GM15510 (cell line): ENCODE measurements around the gene C4BPB.

Source experiments
- POLR2A ChIP-seq: IDR thresholded peaks from 3 replicates; pipeline ENCODE4 v1.6.1; 2011; ENCODE audit warnings: borderline replicate concordance; ENCODE audit not compliant: insufficient read length; ENCODE audit errors: extremely low read depth

C4BPB gene

DNA sequence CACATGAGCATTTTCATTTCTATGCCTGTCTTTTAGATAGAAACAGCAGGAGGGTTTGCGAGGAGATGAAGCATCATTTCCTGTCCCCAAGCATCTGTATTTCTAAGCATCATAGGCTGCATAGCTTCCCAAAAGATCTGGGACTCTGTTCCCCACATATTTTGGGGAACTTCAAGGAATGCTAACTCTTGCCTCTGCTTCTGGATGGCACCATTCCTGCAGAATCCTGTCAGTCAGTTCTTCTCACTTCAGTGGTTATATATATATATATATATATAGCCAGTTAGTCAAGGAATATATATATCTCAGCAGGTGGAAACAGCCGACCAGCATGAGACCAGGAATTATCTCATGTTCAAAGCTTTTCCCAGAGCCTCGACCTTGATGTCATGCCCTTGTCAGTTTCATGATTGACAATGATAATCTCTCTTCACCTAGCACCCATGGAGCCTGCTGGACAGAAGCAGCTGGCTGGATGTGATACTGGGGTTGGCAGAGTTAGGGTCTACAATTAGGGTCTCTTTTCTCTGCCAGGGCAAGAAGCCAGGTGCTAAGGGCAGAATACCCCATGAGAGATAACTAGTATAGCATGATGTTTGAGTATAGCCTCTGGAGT is 33.2 kb upstream of the C4BPB start:
- TF ChIP-seq POLR2A, result no peak

DNA sequence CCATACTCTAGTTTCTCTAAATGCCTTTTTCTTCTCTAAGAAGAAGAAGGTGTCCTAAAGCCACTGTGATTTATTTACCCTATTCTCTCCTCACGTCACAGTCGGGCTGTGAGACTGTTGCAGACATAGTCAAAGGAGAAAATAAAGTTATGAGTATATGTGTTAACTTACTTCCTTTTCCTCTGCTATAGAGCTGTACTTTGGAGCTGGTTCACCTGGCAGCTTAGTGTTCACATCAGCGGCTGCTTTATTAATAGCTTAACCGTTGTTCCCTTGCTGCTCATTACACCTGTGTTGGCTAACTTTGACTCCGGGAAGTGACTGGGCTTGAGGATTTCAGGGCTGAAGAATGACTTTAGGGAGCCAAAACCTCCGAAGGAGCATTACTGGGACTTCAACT is 32.0 kb upstream of the C4BPB start:
- TF ChIP-seq POLR2A, result no peak

DNA sequence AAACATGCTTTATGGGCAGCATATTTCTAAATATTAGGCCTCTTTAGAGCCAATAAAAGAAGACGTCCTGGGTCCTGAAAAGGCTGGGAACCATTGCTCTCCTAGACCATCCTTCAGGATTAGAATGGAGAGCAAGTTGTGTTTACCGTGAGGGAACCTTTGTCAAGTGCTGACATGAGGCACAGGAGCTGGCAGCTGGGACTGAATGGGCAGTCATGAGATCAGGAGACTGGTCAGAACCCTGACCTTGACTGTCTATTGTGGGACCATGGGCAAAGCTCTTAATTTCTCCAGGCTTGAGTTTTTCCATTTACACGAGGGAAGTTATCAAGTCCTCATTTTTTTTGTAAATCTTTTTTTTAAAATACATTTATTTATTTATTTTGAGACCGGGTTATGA is 30.4 kb upstream of the C4BPB start:
- TF ChIP-seq POLR2A, result no peak

GRCh38 chr1:207058878-207059867 is 29.5 kb upstream of the C4BPB start:
- no peak for TF ChIP-seq POLR2A

GRCh38 chr1:207059881-207060280 is 28.8 kb upstream of the C4BPB start:
- TF ChIP-seq POLR2A, result no peak

- no peak for TF ChIP-seq POLR2A
These were observed 28.1 kb upstream of the C4BPB start for GRCh38 chr1:207060596-207060995.

DNA sequence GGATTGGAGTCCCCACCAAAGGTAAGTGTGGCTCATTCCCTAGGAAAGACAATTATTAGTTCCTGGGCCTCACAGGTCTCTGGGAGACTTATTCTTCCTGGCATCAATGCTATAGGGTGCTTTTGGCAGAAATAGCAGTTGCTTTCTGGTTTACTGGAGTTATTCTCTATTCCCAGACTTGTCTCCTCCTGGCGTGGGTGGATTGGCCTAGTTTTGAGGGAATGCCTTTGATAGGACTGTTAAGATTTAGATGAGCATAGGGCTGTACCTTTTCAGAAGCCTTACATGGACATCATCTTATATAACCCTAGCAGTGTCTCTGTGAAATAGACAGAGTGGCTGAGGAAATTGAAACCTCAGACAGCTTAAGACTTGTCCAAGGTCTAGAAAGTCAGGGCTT is 26.6 kb upstream of the C4BPB start:
- no peak for TF ChIP-seq POLR2A

DNA sequence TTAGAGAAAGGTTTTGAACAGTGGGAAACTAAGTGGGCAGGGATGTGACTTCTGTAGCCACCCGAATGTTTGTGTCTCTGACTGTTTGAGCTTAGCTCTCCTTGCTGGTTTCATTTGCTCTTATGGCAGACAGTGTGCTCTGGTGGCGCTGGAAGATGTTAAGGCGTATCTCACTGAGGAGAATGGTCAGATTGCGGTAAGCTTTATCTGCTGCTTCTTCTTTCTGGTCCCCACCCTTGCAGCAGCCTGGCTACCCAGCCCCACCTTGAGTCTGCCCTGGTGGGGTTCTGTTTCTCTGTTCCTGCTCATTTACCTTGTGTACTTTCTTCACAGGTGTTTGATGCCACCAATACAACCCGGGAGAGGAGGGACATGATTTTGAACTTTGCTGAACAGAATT is 25.6 kb upstream of the C4BPB start:
- no peak for TF ChIP-seq POLR2A

DNA sequence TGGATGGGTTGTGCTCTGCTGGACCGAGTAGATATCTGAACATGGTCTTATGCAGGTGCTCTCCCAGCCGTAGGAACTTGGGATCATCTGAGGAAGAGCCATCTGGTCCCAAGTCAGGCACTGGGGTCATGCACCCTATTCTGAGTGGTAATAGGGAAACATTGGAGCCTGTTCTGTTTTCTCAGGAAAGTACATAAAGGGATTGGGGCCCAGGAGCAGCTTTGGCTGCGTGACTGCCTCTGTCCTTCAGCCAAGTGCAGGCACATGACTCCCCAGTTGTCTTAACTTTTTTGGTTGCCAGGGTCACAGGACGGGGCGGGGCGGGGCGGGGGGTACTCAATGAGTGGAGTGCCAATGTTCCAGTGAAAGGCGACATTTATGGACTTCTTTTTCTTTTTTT is 24.1 kb upstream of the C4BPB start:
- no peak for TF ChIP-seq POLR2A

DNA sequence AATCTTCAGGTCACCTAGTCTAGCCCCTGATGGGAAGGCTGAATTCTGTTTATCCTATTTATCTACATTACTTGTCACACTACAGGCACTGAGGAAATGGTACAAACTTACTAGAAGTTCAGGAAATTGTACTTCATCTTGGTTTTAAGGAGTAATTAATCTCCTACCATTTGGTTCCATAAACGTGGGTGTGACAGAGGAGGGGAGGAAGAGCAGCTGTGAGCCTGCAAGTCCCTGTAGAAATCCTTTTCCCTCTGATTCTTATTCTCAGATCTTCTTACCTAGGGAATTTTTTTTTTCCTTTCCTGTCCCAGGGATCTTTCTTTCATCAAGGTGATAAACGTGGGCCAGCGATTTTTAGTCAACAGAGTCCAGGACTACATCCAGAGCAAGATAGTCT is 21.5 kb upstream of the C4BPB start:
- no peak for TF ChIP-seq POLR2A

DNA sequence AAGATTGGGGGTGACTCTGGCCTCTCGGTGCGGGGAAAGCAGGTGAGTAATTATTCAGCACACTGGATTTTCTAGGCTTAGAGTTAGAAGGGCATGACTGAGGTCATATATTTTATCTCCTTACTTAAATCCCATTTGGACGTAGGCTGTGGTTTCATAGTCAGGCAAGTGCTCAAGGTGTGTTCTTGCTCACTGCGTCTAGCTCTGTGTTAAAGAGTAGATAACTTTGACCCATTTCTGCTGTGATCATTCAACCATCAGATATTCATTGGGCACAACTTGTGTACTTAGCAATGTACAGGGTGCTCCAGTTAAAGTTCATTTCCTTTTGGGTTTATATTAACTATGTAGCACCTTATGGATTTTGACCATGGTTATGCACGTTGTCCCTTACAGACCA is 21.0 kb upstream of the C4BPB start:
- no peak for TF ChIP-seq POLR2A

DNA sequence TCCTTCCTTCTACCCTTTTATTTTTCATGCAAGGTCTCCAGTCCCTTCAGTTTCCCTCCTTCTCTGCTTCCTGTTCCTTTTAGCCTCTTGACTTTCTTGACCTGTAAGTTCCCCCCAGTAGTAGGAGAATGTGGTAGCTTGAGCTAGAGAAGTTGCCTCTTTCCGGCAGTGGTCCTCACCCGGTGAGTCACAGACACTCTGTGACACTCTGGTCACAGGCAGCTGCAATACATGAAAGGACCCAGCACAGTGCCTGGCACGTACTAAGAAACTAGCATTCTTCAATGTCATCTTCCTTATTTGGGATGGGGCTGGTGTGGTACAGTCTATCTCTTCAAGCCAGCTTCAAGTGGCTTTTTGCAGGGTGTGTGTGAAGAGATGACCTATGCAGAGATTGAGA is 19.6 kb upstream of the C4BPB start:
- TF ChIP-seq POLR2A, result no peak

GRCh38 chr1:207069858-207070506 is 18.7 kb upstream of the C4BPB start:
- TF ChIP-seq POLR2A, result no peak

DNA sequence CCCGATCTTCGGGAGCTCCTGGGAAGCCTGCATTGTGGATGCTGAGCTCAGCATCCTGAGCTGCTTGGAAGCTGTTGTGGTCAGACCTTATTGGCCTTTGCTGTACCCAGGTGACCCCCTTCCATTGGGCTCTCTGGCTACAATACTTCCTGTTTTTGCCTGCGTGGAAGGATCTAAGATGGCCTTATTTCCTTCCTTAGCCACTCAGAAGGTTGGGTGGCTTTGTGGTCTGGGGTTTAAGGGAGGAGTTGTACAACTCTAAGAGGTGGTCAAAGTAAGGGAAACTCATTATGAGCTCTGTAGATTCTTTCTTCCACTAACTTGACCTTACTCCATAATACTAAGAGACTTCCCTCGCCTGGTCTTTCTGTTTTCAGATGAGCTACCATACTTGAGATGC is 17.8 kb upstream of the C4BPB start:
- TF ChIP-seq POLR2A, result no peak

DNA sequence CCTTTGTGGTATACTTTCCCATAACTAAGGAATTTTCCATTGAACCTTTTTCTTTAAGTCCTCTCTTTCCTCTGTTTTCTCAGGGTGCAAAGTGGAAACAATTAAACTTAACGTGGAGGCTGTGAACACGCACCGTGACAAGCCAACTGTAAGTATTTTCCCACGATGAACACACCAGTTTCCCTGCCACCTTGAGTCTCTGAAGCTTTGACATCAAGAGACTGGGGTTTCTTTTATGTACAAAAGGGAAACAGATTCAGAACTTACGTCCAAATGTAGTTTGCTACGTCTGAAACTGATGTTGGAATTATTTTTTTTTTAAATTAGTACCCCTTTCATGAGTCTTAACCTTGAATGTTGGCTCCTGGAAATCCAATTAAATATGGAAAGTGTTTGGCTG is 17.2 kb upstream of the C4BPB start:
- TF ChIP-seq POLR2A, result no peak
